GM23338 (cell line): Measurements from ENCODE around the gene AOPEP. TPM values are rescaled to one million over a fixed set of nuclear protein-coding genes. Genes with fewer than 3 reads are reported as not detected.
A peak's percentile ranks its signal among the peaks of the same experiment; 100 is the strongest.

Experiments
- ATAC-seq: fragments of 200-7000 bp; cut with Tn5 transposase; 3 replicates; pipeline ENCODE4 v1.9.1; 2020
- DNase-seq: peaks from one replicate; pipeline ENCODE4 v3.0.0-alpha.2; 2015; ENCODE audit warnings: low spot score
- H2AFZ ChIP-seq: fragments of 200-600 bp; sonication (generic); 2 replicates; pipeline ENCODE4 v1.8.0; 2016; ENCODE audit warnings: antibody characterized with exemption, mild to moderate bottlenecking, moderate library complexity
- H3F3A ChIP-seq: fragments of 200-600 bp; sonication (generic); replicated peaks from 2 replicates; pipeline ENCODE4 v1.8.0; 2017; ENCODE audit warnings: antibody characterized with exemption, mixed run types, low read depth
- H3K27ac ChIP-seq: fragments of 200-600 bp; sonication (generic); 2 replicates; pipeline ENCODE4 v1.6.1; 2016; ENCODE audit warnings: low read depth
- H3K27me3 ChIP-seq: fragments of 200-600 bp; sonication (generic); 2 replicates; pipeline ENCODE4 v1.8.0; 2016; ENCODE audit warnings: mild to moderate bottlenecking, mixed run types, moderate library complexity; ENCODE audit not compliant: insufficient read depth
- H3K36me3 ChIP-seq: fragments of 200-600 bp; sonication (generic); 2 replicates; pipeline ENCODE4 v1.8.0; 2016; ENCODE audit warnings: mild to moderate bottlenecking; ENCODE audit not compliant: insufficient read depth
- H3K4me1 ChIP-seq: fragments of 200-600 bp; sonication (generic); 2 replicates; pipeline ENCODE4 v1.8.0; 2016; ENCODE audit warnings: mild to moderate bottlenecking, moderate library complexity; ENCODE audit not compliant: insufficient read depth
- H3K4me2 ChIP-seq: fragments of 200-600 bp; sonication (generic); 2 replicates; pipeline ENCODE4 v1.7.1; 2017; ENCODE audit warnings: mixed run types
- H3K4me3 ChIP-seq: fragments of 200-600 bp; sonication (generic); 2 replicates; pipeline ENCODE4 v1.6.1; 2016; ENCODE audit warnings: mixed run types
- H3K79me2 ChIP-seq: fragments of 200-600 bp; sonication (generic); replicated peaks from 2 replicates; pipeline ENCODE4 v1.8.0; 2017; ENCODE audit warnings: mild to moderate bottlenecking; ENCODE audit not compliant: insufficient read depth
- H3K9me2 ChIP-seq: fragments of 200-600 bp; sonication (generic); 2 replicates; pipeline ENCODE4 v1.8.0; 2017; ENCODE audit not compliant: insufficient read depth
- H4K20me1 ChIP-seq: fragments of 200-600 bp; sonication (generic); replicated peaks from 2 replicates; pipeline ENCODE4 v1.8.0; 2017; ENCODE audit warnings: mild to moderate bottlenecking; ENCODE audit not compliant: insufficient read depth
- H3K27ac Mint-ChIP-seq: 2 replicates; pipeline ENCODE4 v1.8.0; 2020; ENCODE audit warnings: inconsistent platforms, mild to moderate bottlenecking, moderate library complexity, mixed read lengths
- H3K27me3 Mint-ChIP-seq: 3 replicates; pipeline ENCODE4 v1.8.0; 2022; ENCODE audit warnings: low read depth, mild to moderate bottlenecking, moderate library complexity, mixed read lengths, inconsistent platforms; ENCODE audit not compliant: insufficient read depth, poor library complexity
- H3K36me3 Mint-ChIP-seq: 3 replicates; pipeline ENCODE4 v1.8.0; 2021; ENCODE audit warnings: low read depth, mild to moderate bottlenecking, inconsistent platforms, moderate library complexity, mixed read lengths
- H3K4me1 Mint-ChIP-seq: 3 replicates; pipeline ENCODE4 v1.8.0; 2020; ENCODE audit warnings: mild to moderate bottlenecking, inconsistent platforms, mixed read lengths
- H3K4me3 Mint-ChIP-seq: 3 replicates; pipeline ENCODE4 v1.8.0; 2021; ENCODE audit warnings: moderate library complexity, mild to moderate bottlenecking, inconsistent platforms, mixed read lengths
- H3K9me3 Mint-ChIP-seq: 3 replicates; pipeline ENCODE4 v1.8.0; 2020; ENCODE audit warnings: moderate library complexity, mild to moderate bottlenecking, inconsistent platforms, mixed read lengths
- CREB1 ChIP-seq: fragments of 250-450 bp; sonication (Bioruptor Pico); IDR thresholded peaks from 2 replicates; pipeline ENCODE4 v1.5.0; 2020; ENCODE audit warnings: low read depth, mild to moderate bottlenecking, moderate library complexity
- EZH2phosphoT487 ChIP-seq: fragments of 200-600 bp; sonication (generic); IDR thresholded peaks from one replicate; pipeline ENCODE4 v1.8.1; 2018; ENCODE audit warnings: antibody characterized with exemption; ENCODE audit not compliant: unreplicated experiment
- JUNB ChIP-seq: IDR thresholded peaks from one replicate; pipeline ENCODE4 v1.6.1; 2016; ENCODE audit warnings: antibody characterized with exemption; ENCODE audit not compliant: unreplicated experiment
- NANOG ChIP-seq: IDR thresholded peaks from 2 replicates; pipeline ENCODE4 v1.6.1; 2016; ENCODE audit warnings: antibody characterized with exemption, borderline replicate concordance
- REST ChIP-seq: IDR thresholded peaks from one replicate; pipeline ENCODE4 v1.6.1; 2018; ENCODE audit warnings: antibody characterized with exemption; ENCODE audit not compliant: unreplicated experiment
- ZNF114 ChIP-seq: fragments of 250-450 bp; sonication (Bioruptor Pico); IDR thresholded peaks from 2 replicates; pipeline ENCODE4 v1.5.0; 2020; ENCODE audit warnings: mild to moderate bottlenecking, moderate library complexity
- ZNF331 ChIP-seq: fragments of 250-450 bp; sonication (Bioruptor Pico); IDR thresholded peaks from 2 replicates; pipeline ENCODE4 v1.5.0; 2020; ENCODE audit warnings: low read depth, mild to moderate bottlenecking, moderate library complexity
- polyA plus RNA-seq: library from polyadenylated mRNA; unstranded; fragments of >200 nt; fragmentation: Nextera tagmentation; extraction: Ambion mirVana; gene quantifications from 2 replicates; pipeline ENCODE4 v1.2.1, GENCODE V29; 2016
- total RNA-seq: library from RNA; depleted of rRNA; stranded (reverse); fragments of >200 nt; shearing (Covaris generic); gene quantifications from 2 replicates; pipeline ENCODE4 v1.2.3, GENCODE V29; 2014
- TF ChIP-seq, protein P1 (sequence below): fragments of 250-450 bp; sonication (Bioruptor Pico); IDR thresholded peaks from 2 replicates; pipeline ENCODE4 v1.5.0; 2020; ENCODE audit warnings: mild to moderate bottlenecking, moderate library complexity
- TF ChIP-seq, protein P2 (sequence below), 2 experiments: fragments of 200-600 bp in 1 of 2; sonication (generic) in 1 of 2; conservative IDR thresholded peaks; 2 replicates each; pipeline versions ENCODE4 v1.5.1 to v1.6.1; 2016 to 2017; ENCODE audit warnings: antibody characterized with exemption in 2 of 2, low read depth in 2 of 2, mild to moderate bottlenecking in 2 of 2, moderate library complexity in 1 of 2

AOPEP gene
- total and polyA plus RNA-seq, 2 experiments from 2014 or later, result 7.0 to 16.5 TPM

GRCh38 chr9:95101326-95101725 lies 374.8 kb downstream of the AOPEP start (continued):
- TF ChIP-seq NANOG (no peak), JUNB (no peak), EZH2phosphoT487 (no peak)

DNA sequence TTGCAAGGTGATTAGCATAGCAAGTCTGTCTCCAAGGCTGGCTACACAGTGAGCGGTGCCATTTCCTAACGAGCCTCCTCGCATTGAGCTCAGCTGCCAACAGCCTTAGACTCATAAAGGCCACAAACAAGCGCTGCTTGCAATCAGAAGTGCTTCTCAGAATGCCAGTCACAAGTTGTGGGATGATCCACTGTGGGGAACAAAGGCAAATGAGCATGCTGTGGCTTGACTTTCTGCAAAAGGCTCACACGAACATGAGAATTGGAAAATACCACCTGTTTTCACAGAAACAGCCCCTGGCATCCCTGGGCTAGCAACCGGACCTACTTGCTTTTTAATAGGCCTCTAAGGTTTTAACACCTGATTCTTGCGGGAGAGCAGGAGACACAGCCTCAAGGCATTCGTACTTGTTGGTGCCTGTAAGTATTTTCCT lies 375.5 kb downstream of the AOPEP start:
- Mint-ChIP-seq H3K36me3 (peaks cover 16% of the 10 kb centered on the region), H3K27me3 (peaks cover 12% of the 10 kb centered on the region), H3K27ac (peak overlapping the region; percentile 45; the same call in 1 of the 2 replicates), H3K4me1 (peaks cover 16% of the 10 kb centered on the region), H3K4me3 (no peak overlapping the region), H3K9me3 (no peaks in the 10 kb centered on the region)
- no peak for ATAC-seq
- no peak overlapping the region for H2AFZ ChIP-seq
- no peak for DNase-seq
- H3K36me3 ChIP-seq, result 0 out of 2 replicates have a peak, but pooled peaks cover 4% of the 10 kb centered on the region
- H4K20me1 ChIP-seq, result no peaks in the 10 kb centered on the region
- 0 out of 2 replicates have a peak overlapping the region, but pooled peaks have one; percentile 55 for H3K27ac ChIP-seq
- no peaks in the 10 kb centered on the region for H3K9me2 ChIP-seq
- H3K27me3 ChIP-seq, result no peaks in the 10 kb centered on the region
- TF ChIP-seq, protein P1, sequence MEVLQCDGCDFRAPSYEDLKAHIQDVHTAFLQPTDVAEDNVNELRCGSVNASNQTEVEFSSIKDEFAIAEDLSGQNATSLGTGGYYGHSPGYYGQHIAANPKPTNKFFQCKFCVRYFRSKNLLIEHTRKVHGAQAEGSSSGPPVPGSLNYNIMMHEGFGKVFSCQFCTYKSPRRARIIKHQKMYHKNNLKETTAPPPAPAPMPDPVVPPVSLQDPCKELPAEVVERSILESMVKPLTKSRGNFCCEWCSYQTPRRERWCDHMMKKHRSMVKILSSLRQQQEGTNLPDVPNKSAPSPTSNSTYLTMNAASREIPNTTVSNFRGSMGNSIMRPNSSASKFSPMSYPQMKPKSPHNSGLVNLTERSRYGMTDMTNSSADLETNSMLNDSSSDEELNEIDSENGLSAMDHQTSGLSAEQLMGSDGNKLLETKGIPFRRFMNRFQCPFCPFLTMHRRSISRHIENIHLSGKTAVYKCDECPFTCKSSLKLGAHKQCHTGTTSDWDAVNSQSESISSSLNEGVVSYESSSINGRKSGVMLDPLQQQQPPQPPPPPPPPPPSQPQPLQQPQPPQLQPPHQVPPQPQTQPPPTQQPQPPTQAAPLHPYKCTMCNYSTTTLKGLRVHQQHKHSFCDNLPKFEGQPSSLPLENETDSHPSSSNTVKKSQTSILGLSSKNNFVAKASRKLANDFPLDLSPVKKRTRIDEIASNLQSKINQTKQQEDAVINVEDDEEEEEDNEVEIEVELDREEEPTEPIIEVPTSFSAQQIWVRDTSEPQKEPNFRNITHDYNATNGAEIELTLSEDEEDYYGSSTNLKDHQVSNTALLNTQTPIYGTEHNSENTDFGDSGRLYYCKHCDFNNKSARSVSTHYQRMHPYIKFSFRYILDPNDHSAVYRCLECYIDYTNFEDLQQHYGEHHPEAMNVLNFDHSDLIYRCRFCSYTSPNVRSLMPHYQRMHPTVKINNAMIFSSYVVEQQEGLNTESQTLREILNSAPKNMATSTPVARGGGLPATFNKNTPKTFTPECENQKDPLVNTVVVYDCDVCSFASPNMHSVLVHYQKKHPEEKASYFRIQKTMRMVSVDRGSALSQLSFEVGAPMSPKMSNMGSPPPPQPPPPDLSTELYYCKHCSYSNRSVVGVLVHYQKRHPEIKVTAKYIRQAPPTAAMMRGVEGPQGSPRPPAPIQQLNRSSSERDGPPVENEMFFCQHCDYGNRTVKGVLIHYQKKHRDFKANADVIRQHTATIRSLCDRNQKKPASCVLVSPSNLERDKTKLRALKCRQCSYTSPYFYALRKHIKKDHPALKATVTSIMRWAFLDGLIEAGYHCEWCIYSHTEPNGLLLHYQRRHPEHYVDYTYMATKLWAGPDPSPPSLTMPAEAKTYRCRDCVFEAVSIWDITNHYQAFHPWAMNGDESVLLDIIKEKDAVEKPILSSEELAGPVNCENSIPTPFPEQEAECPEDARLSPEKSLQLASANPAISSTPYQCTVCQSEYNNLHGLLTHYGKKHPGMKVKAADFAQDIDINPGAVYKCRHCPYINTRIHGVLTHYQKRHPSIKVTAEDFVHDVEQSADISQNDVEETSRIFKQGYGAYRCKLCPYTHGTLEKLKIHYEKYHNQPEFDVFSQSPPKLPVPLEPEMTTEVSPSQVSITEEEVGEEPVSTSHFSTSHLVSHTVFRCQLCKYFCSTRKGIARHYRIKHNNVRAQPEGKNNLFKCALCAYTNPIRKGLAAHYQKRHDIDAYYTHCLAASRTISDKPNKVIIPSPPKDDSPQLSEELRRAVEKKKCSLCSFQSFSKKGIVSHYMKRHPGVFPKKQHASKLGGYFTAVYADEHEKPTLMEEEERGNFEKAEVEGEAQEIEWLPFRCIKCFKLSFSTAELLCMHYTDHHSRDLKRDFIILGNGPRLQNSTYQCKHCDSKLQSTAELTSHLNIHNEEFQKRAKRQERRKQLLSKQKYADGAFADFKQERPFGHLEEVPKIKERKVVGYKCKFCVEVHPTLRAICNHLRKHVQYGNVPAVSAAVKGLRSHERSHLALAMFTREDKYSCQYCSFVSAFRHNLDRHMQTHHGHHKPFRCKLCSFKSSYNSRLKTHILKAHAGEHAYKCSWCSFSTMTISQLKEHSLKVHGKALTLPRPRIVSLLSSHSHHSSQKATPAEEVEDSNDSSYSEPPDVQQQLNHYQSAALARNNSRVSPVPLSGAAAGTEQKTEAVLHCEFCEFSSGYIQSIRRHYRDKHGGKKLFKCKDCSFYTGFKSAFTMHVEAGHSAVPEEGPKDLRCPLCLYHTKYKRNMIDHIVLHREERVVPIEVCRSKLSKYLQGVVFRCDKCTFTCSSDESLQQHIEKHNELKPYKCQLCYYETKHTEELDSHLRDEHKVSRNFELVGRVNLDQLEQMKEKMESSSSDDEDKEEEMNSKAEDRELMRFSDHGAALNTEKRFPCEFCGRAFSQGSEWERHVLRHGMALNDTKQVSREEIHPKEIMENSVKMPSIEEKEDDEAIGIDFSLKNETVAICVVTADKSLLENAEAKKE (CRISPR knock-in tag), result no peak
- TF ChIP-seq EZH2phosphoT487 (no peak), JUNB (no peak), REST (no peak), ZNF331 (no peak), ZNF114 (CRISPR knock-in tag) (no peak), NANOG (no peak), CREB1 (CRISPR knock-in tag) (no peak)
- TF ChIP-seq, protein P2, sequence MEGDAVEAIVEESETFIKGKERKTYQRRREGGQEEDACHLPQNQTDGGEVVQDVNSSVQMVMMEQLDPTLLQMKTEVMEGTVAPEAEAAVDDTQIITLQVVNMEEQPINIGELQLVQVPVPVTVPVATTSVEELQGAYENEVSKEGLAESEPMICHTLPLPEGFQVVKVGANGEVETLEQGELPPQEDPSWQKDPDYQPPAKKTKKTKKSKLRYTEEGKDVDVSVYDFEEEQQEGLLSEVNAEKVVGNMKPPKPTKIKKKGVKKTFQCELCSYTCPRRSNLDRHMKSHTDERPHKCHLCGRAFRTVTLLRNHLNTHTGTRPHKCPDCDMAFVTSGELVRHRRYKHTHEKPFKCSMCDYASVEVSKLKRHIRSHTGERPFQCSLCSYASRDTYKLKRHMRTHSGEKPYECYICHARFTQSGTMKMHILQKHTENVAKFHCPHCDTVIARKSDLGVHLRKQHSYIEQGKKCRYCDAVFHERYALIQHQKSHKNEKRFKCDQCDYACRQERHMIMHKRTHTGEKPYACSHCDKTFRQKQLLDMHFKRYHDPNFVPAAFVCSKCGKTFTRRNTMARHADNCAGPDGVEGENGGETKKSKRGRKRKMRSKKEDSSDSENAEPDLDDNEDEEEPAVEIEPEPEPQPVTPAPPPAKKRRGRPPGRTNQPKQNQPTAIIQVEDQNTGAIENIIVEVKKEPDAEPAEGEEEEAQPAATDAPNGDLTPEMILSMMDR (conservative IDR thresholded peaks at IDR 0.05; ENCODE audit: low read depth in 2 of 2), result no peak
- H3K4me2 ChIP-seq, result no peak overlapping the region
- H3F3A ChIP-seq, result no peaks in the 10 kb centered on the region
- H3K4me3 ChIP-seq, result no peak overlapping the region
- H3K79me2 ChIP-seq, result no peaks in the 10 kb centered on the region
- no peaks in the 10 kb centered on the region; the same call in 1 of the 2 replicates for H3K4me1 ChIP-seq
